Transverse colon (tissue), 4 donors: ENCODE measurements around the gene GRHPR. TPM values are rescaled to one million over a fixed set of nuclear protein-coding genes. Genes with fewer than 3 reads are reported as not detected.

Experiments used
- DNase-seq: peaks from one replicate; pipeline ENCODE4 v3.0.0-alpha.2; 2019
- H3K27ac ChIP-seq, 4 donors: fragments of 200-600 bp; sonication (generic); 2 replicates each; pipeline ENCODE4 v1.5.1; 2016 to 2018; ENCODE audit warnings: inconsistent platforms in 4 of 4
- H3K27me3 ChIP-seq: fragments of 200-600 bp; sonication (generic); 2 replicates; pipeline ENCODE4 v1.5.1; 2017; ENCODE audit warnings: inconsistent platforms
- H3K36me3 ChIP-seq, 4 donors: fragments of 200-600 bp; sonication (generic); 2 replicates each; pipeline ENCODE4 v1.5.1; 2017 to 2019; ENCODE audit warnings: inconsistent platforms in 4 of 4
- H3K4me1 ChIP-seq, 4 donors: fragments of 200-600 bp; sonication (generic); 2 replicates each; pipeline ENCODE4 v1.5.1; 2017 to 2020; ENCODE audit warnings: inconsistent platforms in 4 of 4
- H3K4me3 ChIP-seq, 4 donors: fragments of 200-600 bp; sonication (generic); 1 replicate in 1 of 4; 2 replicates in 3 of 4; pipeline versions ENCODE4 v1.5.1 to v1.6.1; 2017 to 2019; ENCODE audit warnings: inconsistent platforms in 4 of 4
- H3K9me3 ChIP-seq, 2 donors: fragments of 200-600 bp; sonication (generic); 2 replicates each; pipeline ENCODE4 v1.5.1; 2017 to 2019; ENCODE audit warnings: inconsistent platforms in 2 of 2
- CTCF ChIP-seq, 5 experiments: fragments of 200-600 bp in 3 of 5; fragments of 450-650 bp in 2 of 5; sonication (generic) in 3 of 5; IDR thresholded peaks; 1 replicate in 2 of 5; 2 replicates in 3 of 5; pipeline ENCODE4 v1.5.1; 2016 to 2017; ENCODE audit warnings: antibody characterized with exemption in 5 of 5, inconsistent platforms in 3 of 5, mild to moderate bottlenecking in 2 of 5, moderate library complexity in 1 of 5
- EP300 ChIP-seq: sonication (generic); formaldehyde crosslinking; IDR thresholded peaks from one replicate; pipeline ENCODE4 v1.6.1; 2017; ENCODE audit warnings: antibody characterized with exemption, low read depth
- POLR2A ChIP-seq: fragments of 450-650 bp; IDR thresholded peaks from one replicate; pipeline ENCODE4 v1.6.1; 2016; ENCODE audit warnings: antibody characterized with exemption, mild to moderate bottlenecking, moderate library complexity
- POLR2AphosphoS5 ChIP-seq, 3 donors: sonication (generic); formaldehyde crosslinking; IDR thresholded peaks; one replicate each; pipeline ENCODE4 v1.6.1; 2016; ENCODE audit warnings: antibody characterized with exemption in 3 of 3
- WGBS, 2 donors: methylation state at CpG; one replicate each; pipeline ENCODE4 v1.1.5; 2018; ENCODE audit warnings: low coverage in 1 of 2; 5-methylcytosine and 5-hydroxymethylcytosine counted together
- in situ Hi-C, 4 donors: fragments of 200-750 bp; cut with MboI; loops; one replicate each; pipeline versions ENCODE4 v1.15.0 to v1.15.1; 2017; ENCODE audit warnings: low sequenced_read_pairs in 3 of 4, low pct_ligation_motif_present in 1 of 4, low pct_unique_long_range_greater_than_20kb in 1 of 4
- intact Hi-C: fragments of 100-400 bp; cut with DNase I; formaldehyde crosslinking; loops from one replicate; pipeline ENCODE4 v1.15.1; 2023; ENCODE audit warnings: low total_unique reads
- total RNA-seq, 4 donors: library from RNA; depleted of rRNA; stranded (reverse); fragments of >200 nt; gene quantifications; one replicate each; pipeline ENCODE4 v1.1.0, GENCODE V29; 2016

Gene GRHPR
- total RNA-seq, 4 donors from 2014 or later = 48.6 to 131 (median 104) TPM

GRCh38 chr9:37377688-37378612 is 44.5 kb upstream of the GRHPR start:
- in situ Hi-C loops (no loop called here), intact Hi-C loops (no loop called here)
- no peaks in the 10 kb centered on the region for H3K27me3 ChIP-seq
- H3K27ac ChIP-seq = no peak overlapping the region
- no peaks in the 10 kb centered on the region for H3K4me1 ChIP-seq
- no peaks in the 10 kb centered on the region for H3K9me3 ChIP-seq
- no peaks in the 10 kb centered on the region for H3K36me3 ChIP-seq
- no peak overlapping the region for H3K4me3 ChIP-seq
- TF ChIP-seq POLR2A = no peak
- no peak for TF ChIP-seq CTCF (IDR thresholded peaks at IDR 0.05)
- TF ChIP-seq EP300 = no peak
- TF ChIP-seq POLR2AphosphoS5 (IDR thresholded peaks at IDR 0.05) = no peak
- no peak for DNase-seq
- 68 to 73% methylated on average over 3 to 13 of the region's 13 CpGs for WGBS, 2 donors

GRCh38 chr9:37378613-37379004 is 43.9 kb upstream of the GRHPR start:
- no peak overlapping the region for H3K4me3 ChIP-seq
- WGBS, 2 donors = 73% methylated on average over 19 of the region's 19 CpGs; no CpG with 5 or more reads in 1 of the 2 donors
- H3K9me3 ChIP-seq = no peaks in the 10 kb centered on the region
- in situ Hi-C loops = no loop called here
- no peaks in the 10 kb centered on the region for H3K4me1 ChIP-seq
- no peak for TF ChIP-seq POLR2AphosphoS5 (IDR thresholded peaks at IDR 0.05)
- no peak for TF ChIP-seq POLR2A
- TF ChIP-seq CTCF (IDR thresholded peaks at IDR 0.05) = no peak
- H3K27me3 ChIP-seq = no peaks in the 10 kb centered on the region
- no peaks in the 10 kb centered on the region for H3K36me3 ChIP-seq
- H3K27ac ChIP-seq = no peak overlapping the region
- intact Hi-C loops = no loop called here
- no peak for DNase-seq

- no peak for DNase-seq
- TF ChIP-seq POLR2AphosphoS5 (IDR thresholded peaks at IDR 0.05) (no peak), POLR2A (no peak), EP300 (no peak), CTCF (IDR thresholded peaks at IDR 0.05) (no peak)
- Histone ChIP-seq H3K27ac (no peak overlapping the region), H3K36me3 (no peaks in the 10 kb centered on the region), H3K27me3 (no peaks in the 10 kb centered on the region), H3K4me3 (no peak overlapping the region), H3K4me1 (no peaks in the 10 kb centered on the region), H3K9me3 (no peaks in the 10 kb centered on the region)
- intact Hi-C loops (no loop called here), in situ Hi-C loops (no loop called here)
- 75 to 81% methylated on average over 2 of the region's 2 CpGs for WGBS, 2 donors
Measured at GRCh38 chr9:37379835-37380234, 42.7 kb upstream of the GRHPR start.

GRCh38 chr9:37380570-37380969 is 41.9 kb upstream of the GRHPR start:
- Histone ChIP-seq H3K27me3 (no peaks in the 10 kb centered on the region), H3K4me3 (no peak overlapping the region), H3K36me3 (no peaks in the 10 kb centered on the region), H3K27ac (no peak overlapping the region), H3K4me1 (no peaks in the 10 kb centered on the region), H3K9me3 (no peaks in the 10 kb centered on the region)
- in situ Hi-C loops = no loop called here
- no peak for TF ChIP-seq EP300
- TF ChIP-seq POLR2AphosphoS5 (IDR thresholded peaks at IDR 0.05) = no peak
- no peak for TF ChIP-seq CTCF (IDR thresholded peaks at IDR 0.05)
- TF ChIP-seq POLR2A = no peak
- 82 to 84% methylated on average over 9 of the region's 9 CpGs for WGBS, 2 donors
- DNase-seq = no peak
- intact Hi-C loops = no loop called here
